ENCODE data around the gene VPS37C. TPM values are rescaled to one million over a fixed set of nuclear protein-coding genes. Genes with fewer than 3 reads are reported as not detected.

The VPS37C gene
- total RNA-seq, 4 donors from 2014 or later: 11.8 to 22.2 (median 13.6) TPM

DNA sequence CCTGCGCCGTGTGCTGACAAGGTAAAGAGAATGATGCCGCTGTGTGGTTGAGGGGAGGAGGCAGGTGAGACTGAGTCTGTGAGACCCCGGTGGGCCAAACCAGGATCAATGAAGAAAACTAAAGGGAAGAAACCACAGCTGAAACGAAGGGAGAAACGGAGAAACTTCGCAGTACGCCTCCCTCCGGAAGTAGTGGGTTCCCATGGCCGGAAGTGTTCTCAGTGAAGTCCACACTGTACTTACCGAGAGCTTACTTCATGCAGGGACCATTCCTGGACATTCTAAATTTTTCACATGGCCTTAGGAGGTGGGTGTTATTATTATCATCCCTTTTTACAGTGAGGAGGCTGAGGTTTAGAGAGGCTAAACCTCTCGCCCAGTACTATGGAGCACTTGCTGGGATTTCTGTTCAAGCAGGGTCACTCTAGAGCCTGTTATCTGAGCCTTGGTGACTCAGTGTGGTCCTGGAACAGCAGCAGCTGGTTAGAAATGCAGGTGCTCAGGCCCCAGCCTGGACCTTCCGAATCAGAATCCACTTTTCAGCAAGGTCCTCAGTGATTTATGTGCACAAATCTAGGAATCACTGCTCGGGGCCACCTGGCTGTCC lies 41.0 kb downstream of the VPS37C start:
- no peak for DNase-seq (ENCODE audit: low spot score in 2 of 2)
- TF ChIP-seq, protein P1, sequence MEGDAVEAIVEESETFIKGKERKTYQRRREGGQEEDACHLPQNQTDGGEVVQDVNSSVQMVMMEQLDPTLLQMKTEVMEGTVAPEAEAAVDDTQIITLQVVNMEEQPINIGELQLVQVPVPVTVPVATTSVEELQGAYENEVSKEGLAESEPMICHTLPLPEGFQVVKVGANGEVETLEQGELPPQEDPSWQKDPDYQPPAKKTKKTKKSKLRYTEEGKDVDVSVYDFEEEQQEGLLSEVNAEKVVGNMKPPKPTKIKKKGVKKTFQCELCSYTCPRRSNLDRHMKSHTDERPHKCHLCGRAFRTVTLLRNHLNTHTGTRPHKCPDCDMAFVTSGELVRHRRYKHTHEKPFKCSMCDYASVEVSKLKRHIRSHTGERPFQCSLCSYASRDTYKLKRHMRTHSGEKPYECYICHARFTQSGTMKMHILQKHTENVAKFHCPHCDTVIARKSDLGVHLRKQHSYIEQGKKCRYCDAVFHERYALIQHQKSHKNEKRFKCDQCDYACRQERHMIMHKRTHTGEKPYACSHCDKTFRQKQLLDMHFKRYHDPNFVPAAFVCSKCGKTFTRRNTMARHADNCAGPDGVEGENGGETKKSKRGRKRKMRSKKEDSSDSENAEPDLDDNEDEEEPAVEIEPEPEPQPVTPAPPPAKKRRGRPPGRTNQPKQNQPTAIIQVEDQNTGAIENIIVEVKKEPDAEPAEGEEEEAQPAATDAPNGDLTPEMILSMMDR (IDR thresholded peaks at IDR 0.05): no peak
- no peak for TF ChIP-seq EP300 (IDR thresholded peaks at IDR 0.05)
- TF ChIP-seq POLR2A (IDR thresholded peaks at IDR 0.05): no peak
- no peak overlapping the region for H3K4me3 ChIP-seq

DNA sequence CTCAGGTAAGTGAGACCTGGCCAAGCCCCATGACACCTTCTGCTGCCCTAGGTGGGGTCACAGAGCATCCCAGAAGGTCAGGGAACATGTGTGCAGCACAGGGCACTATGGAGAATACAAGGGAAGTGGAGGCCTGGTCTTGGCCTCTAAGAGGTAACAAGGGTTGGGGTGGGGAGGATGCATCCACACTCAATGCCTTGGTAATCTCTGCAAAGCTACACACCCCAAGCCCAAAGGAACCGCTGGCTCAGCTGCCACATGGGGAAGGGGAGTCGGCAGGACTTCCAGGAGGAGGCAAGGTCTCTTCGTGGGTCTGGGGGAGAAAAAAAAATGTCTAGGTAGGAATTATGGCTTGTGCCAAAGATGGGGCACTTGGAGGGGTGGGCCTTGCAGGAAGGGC lies 41.7 kb downstream of the VPS37C start:
- no peaks in the 10 kb centered on the region for H3K36me3 ChIP-seq
- no peak for TF ChIP-seq POLR2A (IDR thresholded peaks at IDR 0.05)
- TF ChIP-seq, protein P1 (IDR thresholded peaks at IDR 0.05): no peak
- no peak for TF ChIP-seq EP300 (IDR thresholded peaks at IDR 0.05)
- no peaks in the 10 kb centered on the region for H3K9me3 ChIP-seq
- no peaks in the 10 kb centered on the region for H3K27me3 ChIP-seq
- 82 to 88% methylated on average over 3 of the region's 3 CpGs for WGBS, 2 donors
- no peaks in the 10 kb centered on the region for H3K4me1 ChIP-seq
- H3K27ac ChIP-seq: no peak overlapping the region
- no peak overlapping the region for H3K4me3 ChIP-seq
- DNase-seq (ENCODE audit: low spot score in 2 of 2): no peak

More for the DNA sequence above, 41.0 kb downstream of the VPS37C start:
- no peaks in the 10 kb centered on the region for H3K36me3 ChIP-seq
- H3K27ac ChIP-seq: no peak overlapping the region
- peaks cover 0 to under 1% (median 0%) of the 10 kb centered on the region in 4 donors for H3K4me1 ChIP-seq
- no peaks in the 10 kb centered on the region for H3K9me3 ChIP-seq
- WGBS, 2 donors: 78 to 82% methylated on average over 14 of the region's 14 CpGs
- no peaks in the 10 kb centered on the region for H3K27me3 ChIP-seq

DNA sequence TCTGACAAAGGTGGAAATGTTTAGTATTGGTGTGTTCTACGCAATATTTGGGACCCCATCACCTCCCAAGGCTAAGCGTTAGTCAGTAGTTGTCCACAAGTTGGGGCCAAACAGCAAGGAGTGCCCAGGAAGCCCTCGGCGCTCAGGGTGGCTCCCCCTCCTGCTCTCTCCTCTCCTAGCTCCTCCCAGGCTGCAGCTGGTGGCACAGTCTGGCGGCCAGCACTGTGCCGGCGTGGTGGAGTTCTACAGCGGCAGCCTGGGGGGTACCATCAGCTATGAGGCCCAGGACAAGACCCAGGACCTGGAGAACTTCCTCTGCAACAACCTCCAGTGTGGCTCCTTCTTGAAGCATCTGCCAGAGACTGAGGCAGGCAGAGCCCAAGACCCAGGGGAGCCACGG lies 42.2 kb downstream of the VPS37C start:
- no peak overlapping the region for H3K27ac ChIP-seq
- no peaks in the 10 kb centered on the region for H3K27me3 ChIP-seq
- TF ChIP-seq EP300 (IDR thresholded peaks at IDR 0.05) (no peak), POLR2A (IDR thresholded peaks at IDR 0.05) (no peak)
- TF ChIP-seq, protein P1 (IDR thresholded peaks at IDR 0.05): no peak
- no peaks in the 10 kb centered on the region for H3K36me3 ChIP-seq
- H3K9me3 ChIP-seq: no peaks in the 10 kb centered on the region
- 72 to 75% methylated on average over 7 to 9 of the region's 9 CpGs for WGBS, 2 donors
- no peaks in the 10 kb centered on the region for H3K4me1 ChIP-seq
- no peak for DNase-seq (ENCODE audit: low spot score in 2 of 2)
- no peak overlapping the region for H3K4me3 ChIP-seq

DNA sequence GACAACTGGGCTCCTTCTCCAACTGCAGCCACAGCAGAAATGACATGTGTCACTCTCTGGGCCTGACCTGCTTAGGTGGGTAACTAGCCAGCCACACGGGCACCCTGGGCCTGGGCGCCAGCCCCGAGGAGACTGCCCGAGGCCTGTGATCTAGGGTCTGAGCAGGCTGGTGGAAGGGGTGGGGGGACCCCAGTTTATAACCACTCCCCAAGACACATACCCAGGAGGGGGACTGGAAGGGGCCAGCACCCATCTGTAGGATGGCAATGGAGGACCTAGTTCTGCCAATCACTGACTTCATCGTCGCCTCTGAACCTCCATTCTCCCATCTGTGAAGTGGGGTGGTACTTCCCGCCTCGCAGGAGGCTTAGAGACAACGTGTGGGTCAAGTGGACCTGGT lies 42.8 kb downstream of the VPS37C start:
- Histone ChIP-seq H3K9me3 (no peaks in the 10 kb centered on the region), H3K4me1 (no peaks in the 10 kb centered on the region), H3K27ac (no peak overlapping the region), H3K27me3 (no peaks in the 10 kb centered on the region), H3K4me3 (no peak overlapping the region), H3K36me3 (no peaks in the 10 kb centered on the region)
- TF ChIP-seq, protein P1 (IDR thresholded peaks at IDR 0.05): no peak
- TF ChIP-seq EP300 (IDR thresholded peaks at IDR 0.05) (no peak), POLR2A (IDR thresholded peaks at IDR 0.05) (no peak)
- DNase-seq (ENCODE audit: low spot score in 2 of 2): no peak
- WGBS, 2 donors: 89 to 94% methylated on average over 8 to 9 of the region's 9 CpGs

DNA sequence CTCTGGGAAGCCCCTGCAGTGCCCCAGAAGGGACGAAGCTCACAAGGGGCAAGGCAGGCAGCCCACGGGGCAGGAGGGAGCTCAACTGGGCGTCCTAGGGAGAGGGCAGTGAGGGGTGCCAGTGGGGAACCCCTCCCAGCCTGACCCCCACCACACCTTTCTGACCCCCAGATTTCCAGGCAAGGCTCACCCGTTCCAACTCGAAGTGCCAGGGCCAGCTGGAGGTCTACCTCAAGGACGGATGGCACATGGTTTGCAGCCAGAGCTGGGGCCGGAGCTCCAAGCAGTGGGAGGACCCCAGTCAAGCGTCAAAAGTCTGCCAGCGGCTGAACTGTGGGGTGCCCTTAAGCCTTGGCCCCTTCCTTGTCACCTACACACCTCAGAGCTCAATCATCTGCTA lies 43.2 kb downstream of the VPS37C start:
- TF ChIP-seq, protein P1 (IDR thresholded peaks at IDR 0.05): no peak
- TF ChIP-seq POLR2A (IDR thresholded peaks at IDR 0.05) (no peak), EP300 (IDR thresholded peaks at IDR 0.05) (no peak)
- 84 to 87% methylated on average over 9 of the region's 9 CpGs for WGBS, 2 donors
- no peaks in the 10 kb centered on the region for H3K9me3 ChIP-seq
- no peaks in the 10 kb centered on the region for H3K27me3 ChIP-seq
- no peaks in the 10 kb centered on the region for H3K36me3 ChIP-seq
- H3K27ac ChIP-seq: no peak overlapping the region
- no peak overlapping the region for H3K4me3 ChIP-seq
- H3K4me1 ChIP-seq: no peaks in the 10 kb centered on the region
- DNase-seq (ENCODE audit: low spot score in 2 of 2): no peak

Measured in tibial nerve (tissue), 4 donors.